HepG2 (cell line): Measurements from ENCODE around the gene AGAP4.
"Not testable (repeated sequence)": the region's sequence is repeated elsewhere in the genome, so short reads cannot be mapped to it uniquely, and the experiment has no call there.

Experiments
- ARID5B ChIP-seq: IDR thresholded peaks from 2 replicates; pipeline ENCODE4 v1.4.0; 2020; ENCODE audit warnings: mild to moderate bottlenecking, missing genetic modification reagents
- ARNT2 ChIP-seq: sonication (generic); formaldehyde crosslinking; IDR thresholded peaks from 2 replicates; pipeline ENCODE4 v1.8.0; 2022; ENCODE audit warnings: mild to moderate bottlenecking, low read depth, missing genetic modification reagents, moderate library complexity
- CEBPG ChIP-seq: IDR thresholded peaks from 2 replicates; pipeline ENCODE4 v1.6.1; 2016
- CTCF ChIP-seq: sonication (generic); formaldehyde crosslinking; IDR thresholded peaks from 2 replicates; pipeline ENCODE4 v1.5.0; 2020; ENCODE audit warnings: mild to moderate bottlenecking, missing genetic modification reagents, moderate library complexity
- GTF3A ChIP-seq: sonication (generic); formaldehyde crosslinking; conservative IDR thresholded peaks from 2 replicates; pipeline ENCODE4 v1.4.0; 2020; ENCODE audit warnings: mild to moderate bottlenecking, missing genetic modification reagents
- HCFC1 ChIP-seq: fragments of 150-350 bp; IDR thresholded peaks from 2 replicates; pipeline ENCODE4 v1.6.1; 2014; ENCODE audit warnings: low read depth, low read length
- HNRNPK ChIP-seq: fragments of 200-400 bp; formaldehyde crosslinking; IDR thresholded peaks from 2 replicates; pipeline ENCODE4 v1.6.1; 2018; ENCODE audit warnings: low read length, low read depth, moderate library complexity, mild to moderate bottlenecking; ENCODE audit not compliant: poor library complexity, severe bottlenecking
- ZNF234 ChIP-seq: sonication (generic); formaldehyde crosslinking; conservative IDR thresholded peaks from 2 replicates; pipeline ENCODE4 v1.5.1; 2020; ENCODE audit warnings: mild to moderate bottlenecking, missing genetic modification reagents
- ZNF326 ChIP-seq: sonication (generic); formaldehyde crosslinking; IDR thresholded peaks from 2 replicates; pipeline ENCODE4 v1.4.0; 2020; ENCODE audit warnings: missing genetic modification reagents, borderline replicate concordance
- ZNF552 ChIP-seq: sonication (generic); formaldehyde crosslinking; IDR thresholded peaks from 2 replicates; pipeline ENCODE4 v1.9.0; 2022; ENCODE audit warnings: missing genetic modification reagents, mild to moderate bottlenecking, borderline replicate concordance

GRCh38 chr10:45812959-45813358 is 34.3 kb downstream of the AGAP4 start:
- not testable (repeated sequence) for TF ChIP-seq CEBPG (CRISPR knock-in tag); CTCF (CRISPR knock-in tag); HNRNPK; ARNT2 (CRISPR knock-in tag); ZNF234 (CRISPR knock-in tag); GTF3A; HCFC1; ZNF326 (CRISPR knock-in tag); ZNF552 (CRISPR knock-in tag); ARID5B (CRISPR knock-in tag)
